Activated CD4-positive, alpha-beta T cell treated with anti-CD3 and anti-CD28 coated beads for 36 hours (primary cell): Measurements from ENCODE around the gene CNTNAP2. TPM values are rescaled to one million over a fixed set of nuclear protein-coding genes. Genes with fewer than 3 reads are reported as not detected.
"Not testable (repeated sequence)": the region's sequence is repeated elsewhere in the genome, so short reads cannot be mapped to it uniquely, and the experiment has no call there.

Experiments used
- ATAC-seq: fragments of 200-7000 bp; cut with Tn5 transposase; one replicate; pipeline ENCODE4 v1.10.0; 2021; ENCODE audit warnings: mild to moderate bottlenecking, moderate library complexity
- CTCF ChIA-PET: fragments of 350-600 bp; sonication (Branson Sonifier 250); formaldehyde crosslinking; loops from one replicate; lab custom pipeline; 2021; ENCODE audit warnings: antibody characterized with exemption; lab: Charles Lee
- POLR2A ChIA-PET: fragments of 350-600 bp; sonication (Branson Sonifier 250); formaldehyde crosslinking; loops from one replicate; lab custom pipeline; 2021; ENCODE audit warnings: antibody characterized with exemption, inconsistent platforms; lab: Charles Lee
- DNase-seq: peaks from one replicate; pipeline ENCODE4 v3.0.0-alpha.2; 2020
- H3K27ac Mint-ChIP-seq: one replicate; pipeline ENCODE4 v1.8.0; 2021; ENCODE audit warnings: mixed read lengths
- H3K27me3 Mint-ChIP-seq: one replicate; pipeline ENCODE4 v1.8.0; 2021; ENCODE audit warnings: mixed read lengths
- H3K36me3 Mint-ChIP-seq: one replicate; pipeline ENCODE4 v1.8.0; 2021; ENCODE audit warnings: low read depth, mixed read lengths
- H3K4me1 Mint-ChIP-seq: one replicate; pipeline ENCODE4 v1.8.0; 2021; ENCODE audit warnings: mixed read lengths
- H3K4me3 Mint-ChIP-seq: one replicate; pipeline ENCODE4 v1.8.0; 2021; ENCODE audit warnings: mild to moderate bottlenecking, moderate library complexity, mixed read lengths
- H3K9me3 Mint-ChIP-seq: one replicate; pipeline ENCODE4 v1.8.0; 2021; ENCODE audit warnings: low read depth, mixed read lengths
- intact Hi-C, 2 experiments: fragments of 100-400 bp; cut with DNase I in 1 of 2; cut with micrococcal nuclease in 1 of 2; formaldehyde crosslinking; loops; one replicate each; pipeline versions ENCODE4 v1.14.2 to v1.15.1; 2022 to 2024; cut with DNase I, micrococcal nuclease
- total RNA-seq, 2 experiments: library from RNA; stranded (reverse); gene quantifications; one replicate each; pipeline ENCODE4 v1.2.3, GENCODE V29; 2021

Gene CNTNAP2
- total RNA-seq, 2 experiments from 2014 or later: not detected

DNA sequence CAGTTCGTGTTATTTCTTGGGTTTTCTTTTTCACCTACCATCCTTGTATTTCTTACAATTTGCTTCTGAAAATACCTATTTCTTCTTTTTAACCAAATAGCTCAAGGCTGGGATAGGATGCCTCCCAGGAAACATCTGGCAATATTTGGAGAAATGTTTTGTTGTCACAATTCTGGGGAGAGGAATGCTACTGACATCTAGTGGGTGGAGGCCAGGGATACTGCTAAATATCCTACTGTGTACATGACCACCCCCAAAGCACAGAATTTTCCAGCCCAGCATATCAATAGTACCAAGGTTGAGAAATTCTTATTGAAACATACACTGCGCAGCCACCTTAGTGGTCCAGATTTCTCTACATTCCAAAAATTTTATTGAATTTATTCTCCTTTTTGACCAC is 55.5 kb downstream of the CNTNAP2 start:
- ChIA-PET CTCF (no interaction called here), POLR2A (no interaction called here)
- H3K27ac Mint-ChIP-seq: no peak overlapping the region
- intact Hi-C loops: no loop called here
- H3K4me3 Mint-ChIP-seq: no peak overlapping the region
- ATAC-seq (no peak), DNase-seq (no peak)
- no peaks in the 10 kb centered on the region for H3K36me3 Mint-ChIP-seq
- H3K4me1 Mint-ChIP-seq: no peaks in the 10 kb centered on the region
- H3K9me3 Mint-ChIP-seq: no peaks in the 10 kb centered on the region
- no peaks in the 10 kb centered on the region for H3K27me3 Mint-ChIP-seq

DNA sequence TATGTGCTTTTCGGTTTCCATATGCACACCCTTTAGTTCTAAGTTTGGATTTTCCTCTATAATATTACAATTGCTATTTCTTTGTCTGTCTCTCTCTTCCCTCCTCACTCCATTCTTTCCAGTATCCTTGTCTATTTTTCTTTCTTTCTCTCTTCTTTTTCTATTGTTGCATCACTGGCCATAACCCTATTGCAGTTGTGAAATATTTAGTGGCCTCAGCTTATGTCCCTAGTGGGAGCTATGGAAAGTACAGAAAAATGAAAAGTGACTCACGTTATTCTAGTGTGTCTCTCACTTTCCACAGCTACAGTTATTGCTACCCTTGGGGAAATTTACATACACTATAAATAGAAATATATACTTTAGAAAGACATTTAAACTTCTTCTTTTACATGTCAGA is 59.1 kb downstream of the CNTNAP2 start:
- ChIA-PET POLR2A (no interaction called here), CTCF (no interaction called here)
- no peaks in the 10 kb centered on the region for H3K27me3 Mint-ChIP-seq
- H3K9me3 Mint-ChIP-seq: peaks cover 3% of the 10 kb centered on the region
- ATAC-seq (no peak), DNase-seq (no peak)
- intact Hi-C loops: no loop called here
- no peaks in the 10 kb centered on the region for H3K4me1 Mint-ChIP-seq
- H3K27ac Mint-ChIP-seq: no peak overlapping the region
- H3K4me3 Mint-ChIP-seq: no peak overlapping the region
- H3K36me3 Mint-ChIP-seq: no peaks in the 10 kb centered on the region

DNA sequence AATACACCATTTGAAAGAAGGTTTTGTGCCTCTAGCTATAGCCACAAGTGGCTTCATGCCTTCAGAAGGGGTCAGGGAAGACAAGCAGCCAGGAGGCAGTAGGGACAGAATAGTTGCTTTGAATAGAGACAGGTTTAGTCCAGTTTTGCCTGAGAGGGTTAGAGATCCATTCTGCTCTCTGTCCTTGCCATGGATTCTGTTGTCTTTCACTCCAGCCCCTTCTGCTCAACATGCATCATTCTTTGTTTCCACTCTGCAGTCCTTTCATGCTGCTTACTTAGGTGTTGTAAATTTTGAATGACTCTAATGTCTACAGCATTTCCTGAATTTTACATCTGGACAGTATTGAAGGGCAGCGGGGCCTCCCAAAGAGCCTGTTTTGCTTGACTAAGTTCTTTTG is 60.3 kb downstream of the CNTNAP2 start:
- no peak for DNase-seq
- H3K27ac Mint-ChIP-seq: no peak overlapping the region
- POLR2A ChIA-PET: no interaction called here
- no peak overlapping the region for H3K4me3 Mint-ChIP-seq
- no peaks in the 10 kb centered on the region for H3K27me3 Mint-ChIP-seq
- H3K4me1 Mint-ChIP-seq: no peaks in the 10 kb centered on the region
- peaks cover 3% of the 10 kb centered on the region for H3K9me3 Mint-ChIP-seq
- CTCF ChIA-PET: no interaction called here
- H3K36me3 Mint-ChIP-seq: no peaks in the 10 kb centered on the region
- intact Hi-C loops: no loop called here
- ATAC-seq: no peak

- no peak for ATAC-seq
- CTCF ChIA-PET: no interaction called here
Measured at GRCh38 chr7:146177301-146177700, 60.7 kb downstream of the CNTNAP2 start.

GRCh38 chr7:146185844-146186243 is 69.2 kb downstream of the CNTNAP2 start:
- no peak overlapping the region for H3K4me3 Mint-ChIP-seq
- peaks cover 9% of the 10 kb centered on the region for H3K9me3 Mint-ChIP-seq
- H3K36me3 Mint-ChIP-seq: no peaks in the 10 kb centered on the region
- POLR2A ChIA-PET: no interaction called here
- ATAC-seq (no peak), DNase-seq (no peak)
- H3K4me1 Mint-ChIP-seq: no peaks in the 10 kb centered on the region
- H3K27ac Mint-ChIP-seq: no peak overlapping the region
- intact Hi-C loops: no loop called here
- no peaks in the 10 kb centered on the region for H3K27me3 Mint-ChIP-seq
- CTCF ChIA-PET: no interaction called here

More at GRCh38 chr7:146177301-146177700, 60.7 kb downstream of the CNTNAP2 start:
- Mint-ChIP-seq H3K27me3 (no peaks in the 10 kb centered on the region), H3K4me1 (no peaks in the 10 kb centered on the region), H3K36me3 (no peaks in the 10 kb centered on the region), H3K4me3 (no peak overlapping the region), H3K9me3 (peaks cover 3% of the 10 kb centered on the region), H3K27ac (no peak overlapping the region)
- intact Hi-C loops: no loop called here
- POLR2A ChIA-PET: no interaction called here
- no peak for DNase-seq

GRCh38 chr7:146191428-146191827 is 74.8 kb downstream of the CNTNAP2 start:
- H3K4me1 Mint-ChIP-seq, CTCF ChIA-PET, POLR2A ChIA-PET, H3K4me3 Mint-ChIP-seq, H3K27me3 Mint-ChIP-seq, H3K36me3 Mint-ChIP-seq, ATAC-seq, intact Hi-C loops, H3K27ac Mint-ChIP-seq: not testable (repeated sequence)
- H3K9me3 Mint-ChIP-seq: peaks cover 25% of the 10 kb centered on the region
- DNase-seq: peak; percentile 5

- Mint-ChIP-seq H3K36me3 (no peaks in the 10 kb centered on the region), H3K9me3 (peaks cover 2% of the 10 kb centered on the region)
- CTCF ChIA-PET: no interaction called here
Measured at GRCh38 chr7:146201945-146202344, 85.3 kb downstream of the CNTNAP2 start.

GRCh38 chr7:146206270-146206669 is 89.7 kb downstream of the CNTNAP2 start:
- ChIA-PET POLR2A (no interaction called here), CTCF (no interaction called here)
- H3K9me3 Mint-ChIP-seq: no peaks in the 10 kb centered on the region
- intact Hi-C loops: no loop called here
- no peaks in the 10 kb centered on the region for H3K36me3 Mint-ChIP-seq
- H3K4me3 Mint-ChIP-seq: no peak overlapping the region
- ATAC-seq (no peak), DNase-seq (no peak)
- H3K27me3 Mint-ChIP-seq: no peaks in the 10 kb centered on the region
- H3K4me1 Mint-ChIP-seq: no peaks in the 10 kb centered on the region
- H3K27ac Mint-ChIP-seq: no peak overlapping the region

More at GRCh38 chr7:146201945-146202344, 85.3 kb downstream of the CNTNAP2 start:
- Mint-ChIP-seq H3K4me3 (no peak overlapping the region), H3K27me3 (no peaks in the 10 kb centered on the region), H3K4me1 (no peaks in the 10 kb centered on the region), H3K27ac (no peak overlapping the region)
- ATAC-seq (no peak), DNase-seq (no peak)
- POLR2A ChIA-PET: no interaction called here
- intact Hi-C loops: no loop called here

GRCh38 chr7:146208492-146208891 is 91.9 kb downstream of the CNTNAP2 start:
- POLR2A ChIA-PET: no interaction called here
- no peaks in the 10 kb centered on the region for H3K36me3 Mint-ChIP-seq
- no peak overlapping the region for H3K4me3 Mint-ChIP-seq
- no peak for DNase-seq
- no peak overlapping the region for H3K27ac Mint-ChIP-seq
- H3K9me3 Mint-ChIP-seq: no peaks in the 10 kb centered on the region
- intact Hi-C loops: no loop called here
- no peak for ATAC-seq
- CTCF ChIA-PET: no interaction called here
- no peaks in the 10 kb centered on the region for H3K4me1 Mint-ChIP-seq
- no peaks in the 10 kb centered on the region for H3K27me3 Mint-ChIP-seq

GRCh38 chr7:146214842-146215241 is 98.2 kb downstream of the CNTNAP2 start:
- no peak overlapping the region for H3K4me3 Mint-ChIP-seq
- CTCF ChIA-PET: no interaction called here
- intact Hi-C loops: no loop called here
- no peaks in the 10 kb centered on the region for H3K36me3 Mint-ChIP-seq
- no peaks in the 10 kb centered on the region for H3K27me3 Mint-ChIP-seq
- POLR2A ChIA-PET: no interaction called here
- ATAC-seq: no peak
- no peak overlapping the region for H3K27ac Mint-ChIP-seq
- H3K4me1 Mint-ChIP-seq: no peaks in the 10 kb centered on the region
- no peak for DNase-seq
- H3K9me3 Mint-ChIP-seq: peaks cover 10% of the 10 kb centered on the region

- DNase-seq: no peak
- H3K9me3 Mint-ChIP-seq: peaks cover 10% of the 10 kb centered on the region
- ChIA-PET CTCF (no interaction called here), POLR2A (no interaction called here)
- no peaks in the 10 kb centered on the region for H3K27me3 Mint-ChIP-seq
- no peaks in the 10 kb centered on the region for H3K4me1 Mint-ChIP-seq
- H3K4me3 Mint-ChIP-seq: no peak overlapping the region
- intact Hi-C loops: no loop called here
- H3K36me3 Mint-ChIP-seq: no peaks in the 10 kb centered on the region
- no peak overlapping the region for H3K27ac Mint-ChIP-seq
- ATAC-seq: no peak
Measured at GRCh38 chr7:146216396-146217041, 99.9 kb downstream of the CNTNAP2 start.

GRCh38 chr7:146223851-146224250 is 107.2 kb downstream of the CNTNAP2 start:
- no peaks in the 10 kb centered on the region for H3K9me3 Mint-ChIP-seq
- H3K4me3 Mint-ChIP-seq: no peak overlapping the region
- H3K27ac Mint-ChIP-seq: no peak overlapping the region
- ChIA-PET CTCF (interaction anchor here (0.6 kb wide), 1 partner anchor 462 kb away, joined by 4 read pairs; no protein-coding TSS in a partner anchor), POLR2A (no interaction called here)
- intact Hi-C loops: no loop called here
- no peaks in the 10 kb centered on the region for H3K36me3 Mint-ChIP-seq
- ATAC-seq: no peak
- DNase-seq: no peak
- no peaks in the 10 kb centered on the region for H3K27me3 Mint-ChIP-seq
- no peaks in the 10 kb centered on the region for H3K4me1 Mint-ChIP-seq
